GM21825 (cell line): Measurements from ENCODE around the gene DNASE1L1.

ENCODE experiments used
- ATAC-seq: cut with Tn5 transposase; IDR thresholded peaks from one replicate; pipeline ENCODE4 v1.9.1; 2021; ENCODE audit warnings: mild to moderate bottlenecking, moderate library complexity; ENCODE audit not compliant: unreplicated experiment

DNASE1L1 gene

GRCh38 chrX:154436983-154437752, 28.1 kb upstream of the DNASE1L1 start, which contains the start of gene GDI1:
Gene GDI1, plus strand, starts transcription at chrX:154437154. Its CDS starts 101 bp downstream, at chrX:154437255.
- no peak for ATAC-seq

GRCh38 chrX:154436374-154436982, 27.4 kb upstream of the DNASE1L1 start:
- ATAC-seq, result no peak

GRCh38 chrX:154435171-154435733, 26.2 kb upstream of the DNASE1L1 start:
- ATAC-seq, result no peak

GRCh38 chrX:154434394-154435168, 25.5 kb upstream of the DNASE1L1 start:
- ATAC-seq, result no peak

GRCh38 chrX:154433605-154434004, 24.6 kb upstream of the DNASE1L1 start:
- no peak for ATAC-seq

- ATAC-seq, result no peak
These were observed 23.2 kb upstream of the DNASE1L1 start for GRCh38 chrX:154432210-154432609.

- no peak for ATAC-seq
These were observed 22.3 kb upstream of the DNASE1L1 start for GRCh38 chrX:154431341-154431740.

- no peak for ATAC-seq
These were observed 21.9 kb upstream of the DNASE1L1 start for GRCh38 chrX:154430916-154431315.

- no peak for ATAC-seq
These were observed 21.4 kb upstream of the DNASE1L1 start for GRCh38 chrX:154430479-154430878.

GRCh38 chrX:154429711-154430110, 20.7 kb upstream of the DNASE1L1 start:
- no peak for ATAC-seq

GRCh38 chrX:154428176-154429171, 19.4 kb upstream of the DNASE1L1 start, which contains the start of gene ATP6AP1:
Gene ATP6AP1, plus strand, starts transcription at chrX:154428677. Its CDS starts 16 bp downstream, at chrX:154428693.
- ATAC-seq, result peak; percentile 96

GRCh38 chrX:154426916-154427770, 18.1 kb upstream of the DNASE1L1 start:
- no peak for ATAC-seq

GRCh38 chrX:154420402-154420756, 11.3 kb upstream of the DNASE1L1 start:
- no peak for ATAC-seq

GRCh38 chrX:154419688-154420401, 10.8 kb upstream of the DNASE1L1 start:
- ATAC-seq, result no peak

- ATAC-seq, result no peak
These were observed 10.1 kb upstream of the DNASE1L1 start for GRCh38 chrX:154419189-154419588.

GRCh38 chrX:154417157-154417556, 8.1 kb upstream of the DNASE1L1 start:
- no peak for ATAC-seq

- ATAC-seq, result no peak
These were observed 4.1 kb upstream of the DNASE1L1 start for GRCh38 chrX:154413142-154413541.

- ATAC-seq, result no peak
These were observed 3.4 kb upstream of the DNASE1L1 start for GRCh38 chrX:154412468-154412867.

- ATAC-seq, result no peak
These were observed 2.9 kb upstream of the DNASE1L1 start for GRCh38 chrX:154411981-154412340.
